Measurements from ENCODE around the gene COL8A2.

COL8A2 gene

DNA sequence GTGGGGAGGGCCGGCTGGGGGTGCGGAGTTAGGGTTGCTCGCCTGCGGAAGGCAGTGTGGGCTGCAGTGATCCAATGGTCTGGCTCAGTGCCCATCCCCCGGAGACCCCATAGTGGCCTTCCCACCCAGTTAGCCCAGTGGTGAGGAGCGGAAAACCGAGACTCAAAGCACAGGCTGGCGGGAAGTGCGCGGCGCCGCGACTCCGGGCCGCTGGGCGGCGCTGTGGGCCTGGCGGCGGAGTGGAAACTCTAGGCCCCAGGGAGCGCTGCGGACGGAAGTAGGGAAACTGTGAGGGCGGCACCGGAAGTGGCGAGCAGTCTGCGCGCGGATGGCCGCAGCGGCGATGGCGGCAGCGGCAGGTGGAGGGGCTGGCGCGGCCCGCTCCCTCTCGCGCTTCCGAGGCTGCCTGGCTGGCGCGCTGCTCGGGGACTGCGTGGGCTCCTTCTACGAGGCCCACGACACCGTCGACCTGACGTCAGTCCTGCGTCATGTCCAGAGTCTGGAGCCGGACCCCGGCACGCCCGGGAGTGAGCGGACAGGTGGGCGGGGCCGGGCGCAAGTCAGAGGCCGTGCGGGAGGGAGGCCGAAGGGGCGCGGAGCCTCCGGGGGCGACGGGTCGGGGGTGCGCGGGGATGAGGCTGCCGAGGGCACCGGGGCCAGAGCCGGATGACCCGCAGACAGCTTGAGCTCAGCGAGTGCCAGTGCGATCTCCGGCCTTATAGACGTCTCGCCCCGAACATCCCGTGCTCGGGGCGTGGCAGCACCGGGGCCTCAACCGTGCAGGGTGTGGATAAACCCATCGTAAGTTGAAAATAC lies 36.2 kb downstream of the COL8A2 start, which contains the start of gene ADPRS:
ADPRS (plus strand) TSS at position 316 of the 816 bp plus-strand sequence; CDS start at position 329, 13 bp downstream.
- peak; percentile 92 for DNase-seq

DNA sequence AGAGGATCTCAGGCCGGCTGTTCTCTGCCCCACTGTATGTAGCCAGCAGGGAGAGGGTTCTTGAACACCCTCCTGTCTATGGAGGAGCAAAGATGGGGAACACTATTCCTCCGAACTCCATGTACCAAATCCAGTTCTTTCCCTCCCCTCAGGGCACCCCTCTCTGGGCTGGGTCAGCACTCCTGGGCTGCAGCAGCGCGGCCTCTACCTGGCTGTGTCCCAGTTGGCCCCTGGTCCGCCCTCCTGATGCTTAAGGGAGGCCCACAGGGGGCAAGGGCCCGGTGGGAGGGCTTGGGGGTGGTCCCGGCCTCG lies 36.8 kb downstream of the COL8A2 start:
- no peak for DNase-seq

DNA sequence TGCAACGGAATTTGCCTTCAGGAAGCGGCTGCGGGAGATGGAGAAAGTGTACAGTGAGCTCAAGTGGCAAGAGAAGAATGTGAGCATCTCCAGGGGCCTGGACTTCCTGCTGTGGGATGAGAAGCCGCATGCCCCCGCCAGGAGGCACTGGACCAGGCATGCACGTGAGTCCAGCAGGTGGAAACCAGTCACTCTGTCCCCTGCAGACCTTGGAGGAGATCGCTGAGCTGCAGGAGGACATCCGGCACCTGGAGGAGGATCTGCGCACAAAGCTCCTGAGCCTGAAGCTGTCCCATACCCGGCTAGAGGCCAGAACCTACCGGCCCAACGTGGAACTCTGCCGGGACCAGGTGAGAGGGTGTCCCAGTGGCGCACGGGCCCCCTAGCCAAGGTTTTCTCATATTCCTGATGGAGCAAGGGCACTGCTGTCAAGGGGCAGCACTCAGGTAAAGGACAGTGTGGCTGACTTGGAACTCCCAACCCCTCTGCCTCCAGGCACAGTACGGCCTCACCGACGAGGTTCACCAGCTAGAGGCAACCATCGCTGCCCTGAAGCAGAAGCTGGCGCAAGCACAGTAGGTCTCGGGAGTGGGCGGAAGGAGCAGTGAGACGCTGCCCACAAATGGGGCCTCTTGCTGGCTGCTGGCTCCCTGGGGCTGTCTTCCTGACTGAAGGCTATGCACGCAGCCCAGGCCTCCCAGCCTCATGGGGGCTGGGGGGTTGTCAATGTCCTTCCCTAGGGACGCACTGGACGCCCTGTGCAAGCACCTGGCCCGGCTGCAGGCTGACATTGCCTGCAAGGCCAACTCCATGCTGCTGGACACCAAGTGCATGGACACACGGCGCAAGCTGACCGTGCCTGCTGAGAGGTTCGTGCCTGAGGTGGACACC lies 37.5 kb downstream of the COL8A2 start:
- DNase-seq, result no peak

DNA sequence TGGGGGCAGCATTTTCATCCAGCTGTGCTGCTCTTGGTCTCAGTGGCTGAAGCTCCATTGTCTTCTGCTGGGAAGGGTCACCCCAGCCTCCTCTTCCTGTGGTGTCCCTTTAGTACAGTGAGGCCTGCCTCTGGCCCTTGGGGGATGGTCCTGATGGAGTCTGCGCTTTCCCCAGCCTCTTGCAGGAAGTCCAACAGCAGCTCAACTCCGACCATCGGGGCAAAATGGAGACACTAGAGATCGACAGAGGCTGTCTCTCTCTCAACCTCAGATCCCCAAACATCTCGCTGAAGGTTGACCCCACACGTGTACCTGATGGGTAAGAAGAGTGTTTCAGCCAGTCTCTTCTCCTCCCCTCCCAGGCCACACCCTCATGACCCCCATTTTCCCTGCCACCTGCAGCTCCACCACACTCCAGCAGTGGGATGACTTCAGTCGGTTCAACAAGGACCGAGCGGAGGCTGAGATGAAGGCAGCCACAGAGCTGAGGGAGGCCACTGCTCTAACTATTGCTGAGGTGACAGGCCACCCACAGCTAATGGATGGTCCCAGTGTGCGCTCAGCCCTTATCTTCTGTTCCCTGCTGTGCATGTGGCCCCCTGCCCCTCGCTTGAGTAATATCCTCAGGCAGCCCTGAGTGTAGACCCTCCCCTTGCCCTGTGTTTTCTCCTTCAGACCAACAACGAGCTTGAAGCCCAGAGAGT lies 38.3 kb downstream of the COL8A2 start:
- no peak for DNase-seq

DNA sequence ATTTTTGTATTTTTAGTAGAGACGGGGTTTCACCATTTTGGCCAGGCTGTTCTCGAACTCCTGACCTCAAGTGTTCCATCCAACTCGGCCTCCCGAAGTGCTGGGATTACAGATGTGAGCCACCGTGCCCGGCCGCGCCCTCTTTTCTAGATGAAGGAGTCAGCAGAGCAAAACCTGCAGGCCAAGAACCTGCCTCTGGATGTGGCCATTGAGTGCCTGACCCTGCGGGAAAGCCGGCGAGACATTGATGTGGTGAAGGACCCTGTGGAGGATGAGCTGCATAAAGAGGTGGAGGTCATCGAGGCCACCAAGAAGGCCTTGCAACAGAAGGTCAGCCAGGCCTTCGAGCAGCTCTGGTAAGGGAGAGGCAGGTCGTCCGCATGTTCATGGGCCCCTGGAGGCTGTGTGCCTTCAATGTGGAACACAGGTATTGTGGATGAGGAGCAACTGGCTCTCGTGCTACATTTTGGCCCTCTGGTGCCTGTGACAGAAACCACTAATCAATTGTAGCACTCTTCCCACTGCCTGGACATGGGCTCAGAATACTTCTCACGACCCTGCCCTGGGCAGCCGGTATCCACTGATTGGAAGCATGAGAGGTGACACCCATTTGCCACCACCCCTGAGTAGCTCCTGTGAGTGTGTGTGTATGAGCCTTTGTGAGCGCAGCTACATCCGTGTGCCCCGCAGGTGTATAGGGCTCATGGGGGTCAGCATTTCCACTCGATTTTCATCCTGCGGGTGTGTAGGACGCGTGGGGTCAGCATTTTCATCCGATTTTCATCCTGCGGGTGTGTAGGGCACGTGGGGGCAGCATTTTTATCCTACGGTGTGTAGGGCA lies 39.1 kb downstream of the COL8A2 start:
- no peak for DNase-seq

DNA sequence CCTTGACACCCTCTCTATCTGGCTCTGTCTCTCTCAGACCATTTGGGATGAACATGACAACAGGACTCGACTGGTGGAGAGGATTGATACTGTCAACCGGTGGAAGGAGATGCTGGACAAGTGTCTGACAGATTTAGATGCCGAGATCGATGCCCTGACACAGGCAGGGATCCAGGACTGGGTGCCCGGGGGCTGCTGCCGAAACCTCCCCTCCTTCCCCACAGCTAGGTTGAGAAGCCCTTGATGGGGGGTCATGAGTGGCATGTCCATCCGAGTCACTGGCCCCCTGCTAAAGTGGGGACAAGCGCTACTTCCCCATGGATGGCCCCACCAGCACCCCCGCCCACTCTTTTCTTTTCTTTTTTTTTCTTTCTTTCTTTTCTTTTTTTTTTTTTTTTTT lies 39.9 kb downstream of the COL8A2 start:
- no peak for DNase-seq

DNA sequence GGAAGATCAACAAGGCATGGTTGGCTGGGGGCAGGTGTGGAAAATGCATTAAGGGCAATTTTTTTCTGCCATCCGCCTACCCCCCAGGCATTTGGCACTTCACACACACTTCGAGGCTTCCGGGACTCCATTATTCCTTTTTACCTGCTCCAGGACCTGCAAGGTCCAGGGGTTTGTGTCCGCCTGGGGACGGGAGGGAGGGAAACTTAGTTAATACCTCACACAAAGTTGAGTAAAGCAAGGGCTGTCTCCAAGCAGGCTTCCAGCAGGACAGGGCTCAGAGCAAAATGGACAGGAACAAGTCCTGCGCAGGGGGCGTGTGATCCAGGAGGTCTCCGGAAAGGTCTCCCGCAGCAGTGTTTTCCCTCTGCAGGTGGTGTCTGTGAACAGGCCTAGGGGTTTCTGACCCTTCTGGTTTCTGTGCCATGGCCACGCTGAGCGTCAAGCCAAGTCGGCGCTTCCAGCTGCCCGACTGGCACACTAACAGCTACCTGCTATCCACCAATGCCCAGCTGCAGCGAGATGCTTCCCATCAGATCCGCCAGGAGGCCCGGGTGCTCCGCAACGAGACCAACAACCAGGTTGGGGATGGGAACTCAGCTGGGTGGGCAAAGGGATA lies 40.4 kb downstream of the COL8A2 start:
- DNase-seq, result no peak

DNA sequence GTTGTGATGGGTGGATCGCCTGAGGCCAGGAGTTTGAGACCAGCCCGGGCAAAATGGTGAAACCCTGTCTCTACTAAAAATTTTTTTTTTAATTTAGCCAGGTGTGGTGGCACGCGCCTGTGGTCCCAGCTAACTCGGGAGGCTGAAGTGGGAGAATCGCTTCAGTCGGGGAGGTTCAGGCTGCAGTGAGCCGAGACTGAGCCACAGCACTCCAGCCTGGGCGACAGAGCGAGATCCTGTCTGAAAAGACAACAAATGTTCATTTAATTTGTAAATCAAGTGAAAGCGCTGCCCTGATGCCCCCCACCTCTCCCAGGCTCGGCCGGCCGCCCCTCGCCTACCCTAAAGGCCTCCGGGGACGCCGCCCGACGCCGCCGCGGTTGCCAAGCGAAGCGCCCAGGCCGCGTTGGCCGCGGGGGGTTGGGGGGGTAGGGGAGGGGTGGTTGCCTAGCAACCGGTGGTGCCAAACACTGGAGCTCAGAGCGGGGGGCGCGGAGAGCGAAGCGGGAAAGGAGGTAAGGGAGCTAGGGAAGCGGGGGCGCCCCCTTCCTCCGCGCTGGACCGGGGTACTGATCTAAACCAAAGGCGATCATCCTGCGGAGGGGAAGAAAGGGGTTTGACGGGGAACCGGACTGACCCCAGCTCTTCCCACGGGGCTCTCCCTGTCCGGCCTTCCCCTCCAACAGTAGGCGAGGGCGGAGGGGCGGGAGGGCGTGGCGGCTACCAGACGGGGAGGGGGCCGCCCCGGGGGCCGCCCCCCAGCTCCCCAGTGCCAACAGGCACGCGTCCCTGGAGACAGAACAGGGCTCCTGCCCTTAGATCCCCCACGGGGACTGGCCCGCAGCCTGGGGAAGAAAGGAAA lies 41.2 kb downstream of the COL8A2 start, which contains the start of gene TEKT2:
TEKT2 (plus strand) TSS at position 460 of the 862 bp plus-strand sequence. CDS start 828 bp downstream, outside the sequence.
- no peak for DNase-seq

DNA sequence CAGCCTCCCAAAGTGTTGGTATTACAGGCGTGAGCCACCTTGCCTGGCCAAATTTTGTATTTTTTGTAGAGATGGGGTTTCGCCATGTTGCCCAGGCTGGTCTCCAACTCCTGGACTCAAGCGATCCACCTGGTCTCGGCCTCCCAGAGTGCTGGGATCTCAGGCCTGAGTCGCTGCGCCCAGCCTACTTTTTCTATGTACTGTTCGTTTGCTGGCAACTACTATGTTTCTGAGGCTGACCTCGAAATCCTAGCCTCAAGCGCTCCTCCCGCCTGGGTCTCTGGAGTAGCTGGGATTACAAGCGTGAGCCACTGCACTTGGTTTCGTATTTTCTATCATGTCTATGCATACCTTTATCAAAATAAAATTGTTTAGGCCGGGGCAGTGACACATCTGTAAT lies 41.8 kb downstream of the COL8A2 start:
- DNase-seq, result no peak

DNA sequence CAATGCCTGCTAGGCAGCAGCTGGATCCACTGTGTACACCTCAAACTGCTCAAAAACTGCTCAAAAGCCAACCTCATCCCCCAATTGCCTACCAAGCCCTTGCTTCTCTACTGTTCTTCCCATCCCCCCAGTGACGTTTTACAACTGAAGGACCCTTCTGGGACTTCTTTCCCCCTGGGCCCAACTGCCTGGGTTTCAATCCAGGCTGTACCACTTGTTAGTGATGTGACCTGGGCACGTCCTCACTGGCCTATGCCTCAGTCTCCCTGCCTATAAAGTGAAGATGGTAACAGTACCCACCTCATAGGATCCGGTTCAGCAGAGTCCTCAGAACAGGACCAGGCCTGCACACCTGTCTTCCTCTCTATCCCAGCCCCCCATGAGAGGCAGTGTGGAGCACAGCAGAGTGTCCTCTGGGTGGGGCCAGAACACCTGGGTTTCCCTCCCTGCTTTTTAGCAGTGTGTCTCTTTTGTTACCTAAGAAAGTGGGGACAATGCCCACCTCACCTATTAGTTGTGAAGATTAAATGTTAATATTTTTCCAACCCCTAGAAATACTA lies 43.0 kb downstream of the COL8A2 start:
- DNase-seq, result no peak

DNA sequence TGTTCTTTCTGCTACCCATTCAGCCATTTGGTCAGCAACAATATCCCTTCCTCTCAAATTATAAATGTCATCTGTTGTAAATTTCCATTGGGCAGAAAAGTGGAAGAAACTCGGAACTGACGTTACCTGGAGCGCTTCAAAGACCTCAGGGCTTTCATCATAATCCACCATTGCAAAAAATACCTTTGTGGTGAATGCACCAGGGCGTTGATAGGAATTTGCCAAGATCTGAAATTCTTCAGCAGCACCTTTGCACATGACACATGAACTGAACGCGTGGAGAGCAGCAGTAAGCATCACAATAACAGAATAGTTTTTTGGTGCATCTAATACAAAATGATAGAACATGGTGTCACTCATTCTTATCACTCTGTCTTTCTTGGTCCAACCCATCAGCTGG lies 44.2 kb downstream of the COL8A2 start:
- DNase-seq, result no peak

DNA sequence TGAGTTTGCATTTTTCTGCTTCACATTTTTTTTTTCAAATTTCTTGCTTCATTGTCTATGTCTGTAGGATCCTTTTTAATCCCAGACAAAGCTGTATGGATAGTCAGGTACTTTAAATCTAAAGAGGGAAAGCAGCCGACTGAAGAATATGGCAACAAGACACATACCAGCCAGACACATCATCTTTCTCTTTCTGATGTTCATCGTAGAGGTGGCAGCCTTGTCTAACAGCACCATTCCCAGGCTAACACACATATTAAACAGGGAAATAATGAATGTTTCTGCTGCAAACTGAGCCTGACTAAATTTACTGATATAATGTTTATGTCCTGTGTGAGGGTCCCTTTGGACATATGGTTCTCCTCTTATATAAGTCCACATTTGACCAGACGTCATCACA lies 44.8 kb downstream of the COL8A2 start:
- no peak for DNase-seq

DNA sequence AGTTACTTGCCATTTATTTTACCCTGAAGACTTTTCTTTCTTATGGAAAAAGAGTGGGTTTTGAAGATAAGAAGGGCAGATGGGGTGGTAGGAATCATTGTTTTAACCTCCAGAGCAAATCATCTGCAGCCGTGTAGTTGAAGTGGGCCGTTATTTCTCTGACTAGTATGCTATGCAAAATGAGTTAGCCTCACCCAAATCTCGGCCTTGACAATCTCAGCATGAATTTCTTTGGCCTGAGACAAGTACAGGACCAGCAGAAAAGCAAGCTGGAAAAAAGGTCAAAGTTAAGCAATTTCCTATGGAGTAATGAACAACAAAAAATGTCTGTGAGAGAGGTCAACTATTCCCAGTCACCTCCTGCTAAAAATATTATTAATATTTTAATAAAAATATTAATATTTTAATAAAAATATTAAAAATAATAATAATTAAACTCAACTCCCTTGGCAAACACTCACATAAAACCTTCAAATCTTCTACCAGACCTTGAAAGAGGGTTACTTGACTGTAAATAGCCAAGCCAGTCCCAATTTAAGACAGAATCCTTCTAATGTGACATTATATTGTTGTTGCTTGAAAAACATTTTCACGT lies 47.9 kb downstream of the COL8A2 start:
- DNase-seq, result no peak

DNA sequence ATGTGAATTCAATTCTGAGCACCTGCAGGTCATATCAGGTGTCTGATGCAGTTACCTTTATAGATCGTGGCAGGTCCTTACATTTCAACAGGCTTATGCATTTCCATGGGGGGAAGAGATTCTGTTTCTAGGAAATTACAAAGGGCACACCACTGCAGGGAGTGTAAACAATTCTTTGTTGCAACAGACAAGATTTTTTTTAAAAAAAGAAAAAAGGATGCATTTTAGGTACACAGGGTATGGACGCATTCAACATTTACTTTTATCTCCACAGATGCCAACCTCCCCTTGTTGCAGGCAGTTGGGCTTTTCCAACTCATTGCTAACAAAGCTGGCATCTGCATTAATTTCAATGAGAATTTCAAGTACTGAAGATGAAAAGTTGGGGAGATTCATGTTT lies 54.7 kb downstream of the COL8A2 start:
- no peak for DNase-seq

DNA sequence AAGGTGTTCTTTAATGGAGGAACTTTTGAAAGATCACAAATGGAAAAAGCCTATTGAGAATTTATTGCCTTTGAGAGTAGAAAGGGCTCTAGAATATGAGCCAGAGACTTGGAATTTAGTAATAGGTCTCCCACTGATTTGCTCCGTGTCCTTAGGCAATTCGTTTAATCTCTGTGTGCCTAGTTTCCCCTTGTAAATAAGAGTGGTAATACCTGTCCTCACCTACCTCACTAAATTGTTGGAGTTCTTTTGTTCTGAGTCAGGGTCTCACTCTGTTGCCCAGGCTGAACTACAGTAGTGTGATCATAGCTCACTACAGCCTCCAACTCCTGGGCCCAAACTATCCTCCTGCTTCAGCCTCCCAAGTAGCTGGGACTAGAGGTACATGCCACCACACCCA lies 56.2 kb downstream of the COL8A2 start:
- no peak for DNase-seq

DNA sequence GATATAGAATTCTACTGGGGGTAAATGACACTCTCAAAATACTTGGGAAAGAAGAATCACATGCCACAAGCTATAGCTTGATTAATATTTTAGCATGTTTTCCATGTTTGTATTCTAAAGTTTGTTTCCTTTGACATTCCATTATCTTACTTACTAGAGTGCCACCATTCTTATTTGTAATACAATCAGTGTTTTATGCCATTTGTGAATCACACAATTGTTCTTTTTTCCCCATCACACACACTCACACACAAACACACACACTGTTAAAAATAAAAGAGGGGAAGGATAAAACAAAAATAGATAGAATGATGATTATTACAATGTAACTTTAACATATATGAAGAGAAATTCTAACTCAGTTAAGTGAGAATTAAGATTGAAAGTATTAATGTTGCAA lies 57.2 kb downstream of the COL8A2 start:
- DNase-seq, result no peak

DNA sequence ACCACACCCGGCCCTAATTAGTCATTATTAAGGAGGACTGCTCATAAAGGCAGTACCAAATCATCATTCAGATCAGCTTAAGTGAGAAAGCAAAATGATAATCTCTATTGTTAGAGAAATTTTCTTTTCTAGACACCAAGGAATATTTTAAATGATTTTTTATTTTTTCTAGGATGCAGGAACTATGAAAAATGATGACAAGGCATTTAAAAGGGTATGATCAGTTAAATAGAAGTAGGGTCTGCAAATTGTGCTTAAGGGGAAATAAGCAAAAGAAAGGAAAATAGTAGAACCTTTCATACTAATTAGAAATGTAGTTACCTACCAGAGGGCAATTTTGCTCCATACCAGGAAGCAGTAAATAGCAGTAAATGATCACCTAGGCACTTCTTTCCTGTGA lies 62.7 kb downstream of the COL8A2 start:
- DNase-seq, result no peak

DNA sequence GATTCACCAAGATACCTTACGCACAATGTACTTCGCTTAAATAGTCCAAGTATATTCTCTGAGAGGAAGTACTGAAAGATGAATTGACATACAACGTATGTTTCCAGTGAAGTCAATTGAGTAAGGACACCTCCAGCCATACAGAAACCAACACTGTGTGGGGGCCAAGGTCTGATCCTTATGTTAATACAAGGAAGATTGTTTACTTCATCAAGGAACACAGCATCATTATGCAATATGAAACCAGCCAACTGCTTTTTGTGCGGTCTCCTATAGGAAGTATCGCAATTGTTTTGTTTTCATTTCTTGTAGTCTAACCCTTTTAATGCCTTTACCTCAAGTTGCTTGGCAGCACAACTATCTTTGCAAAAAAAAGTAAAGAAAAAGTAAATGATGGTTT lies 69.3 kb downstream of the COL8A2 start:
- no peak for DNase-seq

DNA sequence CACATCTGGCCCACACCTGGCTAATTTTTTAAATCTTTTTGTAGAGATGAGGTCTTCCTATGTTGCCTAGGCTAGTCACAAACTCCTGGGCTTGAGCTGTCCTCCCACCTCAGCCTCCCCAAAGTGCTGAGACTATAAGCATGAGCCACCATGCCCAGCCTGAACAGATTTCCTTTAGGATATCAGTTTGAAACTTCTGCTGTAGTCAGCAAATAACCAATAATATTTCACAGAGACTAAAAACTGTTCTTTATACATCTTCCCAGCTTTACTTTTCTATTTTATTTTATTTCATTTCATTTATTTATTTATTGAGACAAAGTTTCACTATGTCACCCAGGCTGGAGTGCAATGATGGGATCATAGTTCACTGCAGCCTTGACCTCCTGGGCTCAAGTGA lies 71.0 kb downstream of the COL8A2 start:
- DNase-seq, result no peak

DNA sequence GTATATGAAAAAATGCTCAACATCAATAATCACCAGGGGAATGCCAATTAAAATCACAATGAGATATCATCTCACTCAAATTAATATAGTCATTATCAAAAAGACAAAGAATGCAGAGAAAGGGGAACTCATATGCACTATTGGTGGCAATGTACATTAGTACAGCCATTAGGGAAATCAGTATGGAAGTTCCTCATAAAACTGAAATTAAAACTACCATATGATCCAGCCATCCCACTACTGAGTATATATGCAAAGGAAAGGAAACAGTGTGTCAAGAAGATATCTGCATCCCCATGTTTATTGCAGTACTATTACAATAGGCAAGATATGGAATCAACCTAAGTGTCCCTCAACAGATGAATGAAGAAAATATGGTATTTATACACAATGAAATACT lies 73.2 kb downstream of the COL8A2 start:
- DNase-seq, result no peak

All from stimulated activated CD4-positive, alpha-beta T cell treated with anti-CD3 and anti-CD28 coated beads, Interleukin-4, amount 100 ng/mL, for 24 hours (primary cell).